ENCODE data around the gene IL27RA.
A peak's percentile ranks its signal among the peaks of the same experiment; 100 is the strongest.

Gene IL27RA

DNA sequence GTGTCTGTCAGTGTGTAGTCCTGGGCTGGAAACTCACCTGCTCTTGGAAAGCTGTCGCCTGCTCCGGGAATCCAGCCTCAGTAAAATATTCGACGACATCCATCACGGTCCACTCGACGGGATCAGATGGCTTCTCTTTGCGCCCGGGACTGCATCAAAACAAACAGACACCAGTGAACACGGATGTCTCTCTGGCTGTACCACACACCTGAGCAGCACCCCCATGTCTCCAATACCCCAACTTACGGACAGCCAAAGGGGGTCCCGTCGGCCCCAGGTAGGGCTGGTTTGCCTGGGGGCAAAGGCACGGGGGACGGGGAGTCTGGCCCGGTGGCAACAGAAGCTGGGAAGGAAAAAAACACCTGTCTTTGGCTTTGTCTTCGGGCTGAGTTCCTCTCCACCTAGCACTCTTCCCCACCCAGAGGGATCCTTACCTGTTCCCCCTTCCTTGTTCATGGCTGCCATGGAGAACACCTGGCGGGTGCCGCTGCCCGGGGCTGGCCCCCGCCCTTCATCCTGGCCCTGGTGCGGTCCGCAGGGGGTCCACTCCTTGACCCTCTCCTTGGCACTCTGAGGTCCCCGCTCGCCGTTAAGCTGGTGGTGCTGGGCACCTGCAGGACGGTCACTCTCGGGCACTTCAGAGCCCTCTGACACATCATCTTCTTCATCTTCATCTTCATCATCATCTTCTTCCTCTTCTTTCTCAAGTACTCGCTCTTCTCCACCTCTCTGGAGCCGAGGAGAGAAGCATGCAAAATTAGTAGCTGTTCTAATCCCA, 57.3 kb downstream of the IL27RA start:
- DNase-seq (ENCODE audit: low spot score), result no peak
- in situ Hi-C loops (cut with MboI; ENCODE audit: low sequenced_read_pairs, unreplicated experiment), result no loop called here
- no peak for TF ChIP-seq CTCF (IDR thresholded peaks at IDR 0.05; ENCODE audit: borderline replicate concordance, control extremely low read depth, extremely low read depth, insufficient read depth, missing control alignments)

GRCh38 chr19:14089412-14089661, 57.8 kb downstream of the IL27RA start:
- in situ Hi-C loops (cut with MboI; ENCODE audit: low sequenced_read_pairs, unreplicated experiment), result no loop called here
- no peak for DNase-seq (ENCODE audit: low spot score)
- no peak for TF ChIP-seq CTCF (IDR thresholded peaks at IDR 0.05; ENCODE audit: borderline replicate concordance, control extremely low read depth, extremely low read depth, insufficient read depth, missing control alignments)

- peak; percentile 21 for TF ChIP-seq CTCF (IDR thresholded peaks at IDR 0.05; ENCODE audit: borderline replicate concordance, control extremely low read depth, extremely low read depth, insufficient read depth, missing control alignments)
- in situ Hi-C loops (cut with MboI; ENCODE audit: low sequenced_read_pairs, unreplicated experiment), result no loop called here
- DNase-seq (ENCODE audit: low spot score), result no peak
These were observed 58.3 kb downstream of the IL27RA start for GRCh38 chr19:14089662-14090508.

- no peak for TF ChIP-seq CTCF (IDR thresholded peaks at IDR 0.05; ENCODE audit: borderline replicate concordance, control extremely low read depth, extremely low read depth, insufficient read depth, missing control alignments)
- in situ Hi-C loops (cut with MboI; ENCODE audit: low sequenced_read_pairs, unreplicated experiment), result no loop called here
- DNase-seq (ENCODE audit: low spot score), result peak; percentile 91
These were observed 59.0 kb downstream of the IL27RA start, which contains the start of gene SAMD1 for GRCh38 chr19:14090509-14091080. Gene SAMD1 (minus strand): TSS chr19:14090751.

- in situ Hi-C loops (cut with MboI; ENCODE audit: low sequenced_read_pairs, unreplicated experiment), result no loop called here
These were observed 59.7 kb downstream of the IL27RA start for GRCh38 chr19:14091081-14091812.

More at GRCh38 chr19:14091081-14091812, 59.7 kb downstream of the IL27RA start:
- peak; percentile 22 for TF ChIP-seq CTCF (IDR thresholded peaks at IDR 0.05; ENCODE audit: borderline replicate concordance, control extremely low read depth, extremely low read depth, insufficient read depth, missing control alignments)
- peak; percentile 94 for DNase-seq (ENCODE audit: low spot score)

Measured in GM13976 (cell line).